HuH-7.5 (cell line): Measurements from ENCODE around the gene ERC2.

Experiments used
- DNase-seq: peaks from one replicate; pipeline ENCODE4 v3.0.0; 2011; ENCODE audit warnings: low spot score

ERC2 gene

GRCh38 chr3:55583475-55583874, 884.8 kb downstream of the ERC2 start:
- no peak for DNase-seq

GRCh38 chr3:55579496-55579895, 888.8 kb downstream of the ERC2 start:
- no peak for DNase-seq

- no peak for DNase-seq
Observed at GRCh38 chr3:55576621-55577388, 891.5 kb downstream of the ERC2 start.

GRCh38 chr3:55574671-55575070, 893.6 kb downstream of the ERC2 start:
- no peak for DNase-seq

- no peak for DNase-seq
Observed at GRCh38 chr3:55572816-55573215, 895.5 kb downstream of the ERC2 start.

- no peak for DNase-seq
Observed at GRCh38 chr3:55571913-55572312, 896.4 kb downstream of the ERC2 start.

GRCh38 chr3:55571216-55571813, 897.0 kb downstream of the ERC2 start:
- DNase-seq = no peak

GRCh38 chr3:55570271-55570711, 898.0 kb downstream of the ERC2 start:
- DNase-seq = no peak

- DNase-seq = no peak
Observed at GRCh38 chr3:55569033-55569599, 899.2 kb downstream of the ERC2 start.

GRCh38 chr3:55567615-55568014, 900.7 kb downstream of the ERC2 start:
- DNase-seq = no peak

- DNase-seq = no peak
Observed at GRCh38 chr3:55567121-55567520, 901.1 kb downstream of the ERC2 start.

- DNase-seq = no peak
Observed at GRCh38 chr3:55565521-55565920, 902.7 kb downstream of the ERC2 start.

- no peak for DNase-seq
Observed at GRCh38 chr3:55564726-55565125, 903.5 kb downstream of the ERC2 start.

GRCh38 chr3:55562700-55563099, 905.6 kb downstream of the ERC2 start:
- DNase-seq = no peak

GRCh38 chr3:55559500-55560423, 908.5 kb downstream of the ERC2 start:
- no peak for DNase-seq

GRCh38 chr3:55558316-55558715, 910.0 kb downstream of the ERC2 start:
- DNase-seq = no peak

GRCh38 chr3:55557549-55557948, 910.7 kb downstream of the ERC2 start:
- no peak for DNase-seq

- no peak for DNase-seq
Observed at GRCh38 chr3:55556619-55557537, 911.4 kb downstream of the ERC2 start.

- DNase-seq = no peak
Observed at GRCh38 chr3:55555873-55556618, 912.2 kb downstream of the ERC2 start.

- no peak for DNase-seq
Observed at GRCh38 chr3:55554634-55555425, 913.4 kb downstream of the ERC2 start.
